Stimulated activated CD4-positive, alpha-beta T cell treated with anti-CD3 and anti-CD28 coated beads, Interleukin-2, amount 100 ng/mL, for 24 hours (primary cell): ENCODE data around the gene SIGLEC1.

Experiments
- DNase-seq, 2 donors: peaks; one replicate each; pipeline ENCODE4 v3.0.0-alpha.2; 2020

The SIGLEC1 gene

GRCh38 chr20:3678198-3678597 is 34.2 kb downstream of the SIGLEC1 start:
- no peak for DNase-seq

GRCh38 chr20:3677733-3678132 is 34.7 kb downstream of the SIGLEC1 start:
- DNase-seq = no peak

- no peak for DNase-seq
Observed at GRCh38 chr20:3674995-3675900, 37.2 kb downstream of the SIGLEC1 start.

- no peak for DNase-seq
Observed at GRCh38 chr20:3674447-3674846, 38.0 kb downstream of the SIGLEC1 start.

DNA sequence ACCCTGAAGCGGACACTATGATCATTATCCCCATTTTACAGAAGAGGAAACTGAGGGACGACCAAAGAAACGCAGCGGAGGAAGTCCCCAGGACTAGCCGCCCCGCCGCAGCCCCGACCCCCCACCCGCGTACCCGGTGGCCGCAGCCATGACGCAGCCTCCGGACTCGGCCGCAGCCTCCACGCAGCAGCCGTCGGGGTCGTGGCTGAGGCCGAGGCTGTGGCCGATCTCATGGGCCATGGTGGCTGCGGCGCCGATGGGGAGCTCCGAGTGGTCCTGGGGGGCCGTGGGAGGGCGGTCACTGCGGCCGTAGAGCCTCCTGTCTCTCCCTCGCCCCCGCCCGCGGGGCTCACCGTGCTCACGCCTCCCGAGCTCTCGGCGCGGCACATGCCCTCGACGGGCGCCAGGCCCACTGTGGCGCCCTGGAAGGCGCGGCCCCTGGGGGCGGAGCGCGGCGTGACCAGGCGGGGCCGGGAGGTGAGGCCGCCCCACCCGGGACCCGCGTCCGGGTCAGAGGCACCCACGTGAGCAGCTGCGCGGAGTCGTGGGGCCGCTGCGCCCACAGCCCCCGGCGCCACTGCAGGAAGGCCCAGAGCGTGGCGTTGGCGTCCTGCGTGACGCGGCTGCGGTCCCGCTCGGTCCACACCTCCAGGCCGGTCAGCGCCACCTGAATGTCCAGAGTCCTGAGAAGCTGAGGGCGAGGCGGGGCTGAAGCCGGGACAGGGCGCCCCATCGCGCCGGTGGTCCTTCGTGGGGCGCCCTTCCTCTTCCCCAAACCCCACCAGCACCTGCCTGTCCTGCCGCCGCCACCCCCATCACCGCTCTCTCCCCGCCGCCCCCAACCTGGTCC is 39.0 kb downstream of the SIGLEC1 start:
- DNase-seq = no peak

DNA sequence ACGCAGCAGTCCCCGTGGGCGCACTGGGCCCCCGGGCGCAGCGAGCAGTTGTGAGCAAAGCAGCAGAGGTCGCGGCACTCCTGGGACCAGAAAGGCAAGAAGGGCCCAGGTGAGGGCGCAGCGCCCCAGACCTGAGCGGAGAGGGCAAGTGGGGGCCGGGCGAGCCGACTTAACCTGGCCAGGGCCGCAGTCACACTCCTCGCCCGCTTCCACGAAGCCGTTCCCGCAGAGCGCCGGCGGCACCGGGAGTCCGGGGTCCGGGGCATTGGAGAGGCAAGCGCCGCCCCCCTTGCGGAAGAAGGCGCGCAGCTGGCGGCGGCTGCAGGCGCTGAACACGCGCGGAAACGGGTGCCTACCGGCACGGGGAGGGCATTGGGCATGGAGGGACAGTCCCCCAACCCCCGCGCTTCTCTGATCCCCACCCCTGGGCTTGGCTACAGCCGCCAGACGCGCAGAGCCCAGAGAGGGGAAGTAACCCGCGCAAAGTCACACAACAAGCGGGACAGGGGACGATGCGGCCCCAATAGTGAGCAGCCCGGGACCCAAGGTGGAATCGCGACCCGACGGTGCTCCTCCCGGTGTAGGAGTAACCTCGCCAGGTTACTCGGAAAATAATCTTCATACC is 39.7 kb downstream of the SIGLEC1 start:
- no peak for DNase-seq

- no peak for DNase-seq
Observed at GRCh38 chr20:3671986-3672546, 40.3 kb downstream of the SIGLEC1 start.

GRCh38 chr20:3670945-3671344 is 41.5 kb downstream of the SIGLEC1 start:
- DNase-seq = no peak

DNA sequence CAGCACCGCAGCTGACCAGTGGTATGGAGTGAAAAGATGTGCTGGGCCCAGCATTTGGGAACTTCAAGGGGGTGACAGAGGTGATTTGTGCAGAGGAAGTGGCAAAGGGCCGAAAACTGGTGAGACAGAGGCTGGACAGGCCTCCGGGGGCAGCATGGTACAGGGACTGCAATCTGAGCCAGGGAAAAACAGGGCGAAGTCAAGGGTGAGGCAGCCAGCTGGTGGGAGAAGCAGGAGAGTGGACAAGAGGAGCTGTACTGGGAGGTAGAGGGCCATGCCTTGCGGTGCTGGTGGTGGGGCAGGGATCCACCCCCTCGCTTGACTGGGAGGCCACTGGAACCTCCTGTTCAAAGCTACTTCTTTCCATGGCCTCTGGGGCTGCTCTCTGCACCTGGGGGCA is 41.9 kb downstream of the SIGLEC1 start:
- no peak for DNase-seq

DNA sequence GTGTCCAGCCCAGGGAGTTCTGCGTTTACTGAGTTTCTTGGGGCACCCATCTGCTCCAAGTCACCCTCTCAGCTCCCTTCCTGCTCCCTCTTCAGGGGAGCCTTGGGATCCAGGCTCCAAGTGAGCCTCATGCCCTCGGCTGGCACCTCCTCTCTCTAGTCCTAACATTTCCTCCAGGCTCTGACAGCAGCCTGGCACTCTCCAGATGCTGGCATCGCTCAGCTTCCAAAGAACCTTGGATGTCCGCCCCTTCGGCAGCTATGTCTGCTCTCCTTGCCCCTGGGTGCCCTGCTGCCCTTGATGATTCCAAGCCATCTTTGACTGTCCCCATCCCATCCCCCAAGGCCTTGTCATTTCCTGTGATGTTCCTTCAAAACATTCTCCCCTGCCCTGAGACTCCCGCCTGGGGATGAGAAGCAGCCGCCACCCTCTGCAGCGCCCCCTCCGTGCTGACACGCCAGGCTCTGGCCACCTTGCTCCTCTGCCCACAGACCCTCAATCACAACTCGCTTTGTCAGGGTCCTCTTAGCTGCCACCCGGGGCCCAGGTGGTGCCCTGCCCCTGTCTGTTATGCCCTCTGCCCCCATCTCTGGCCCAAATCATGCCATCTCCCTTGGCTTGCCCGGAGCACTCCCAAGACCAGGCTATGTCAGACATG is 42.6 kb downstream of the SIGLEC1 start:
- no peak for DNase-seq

DNA sequence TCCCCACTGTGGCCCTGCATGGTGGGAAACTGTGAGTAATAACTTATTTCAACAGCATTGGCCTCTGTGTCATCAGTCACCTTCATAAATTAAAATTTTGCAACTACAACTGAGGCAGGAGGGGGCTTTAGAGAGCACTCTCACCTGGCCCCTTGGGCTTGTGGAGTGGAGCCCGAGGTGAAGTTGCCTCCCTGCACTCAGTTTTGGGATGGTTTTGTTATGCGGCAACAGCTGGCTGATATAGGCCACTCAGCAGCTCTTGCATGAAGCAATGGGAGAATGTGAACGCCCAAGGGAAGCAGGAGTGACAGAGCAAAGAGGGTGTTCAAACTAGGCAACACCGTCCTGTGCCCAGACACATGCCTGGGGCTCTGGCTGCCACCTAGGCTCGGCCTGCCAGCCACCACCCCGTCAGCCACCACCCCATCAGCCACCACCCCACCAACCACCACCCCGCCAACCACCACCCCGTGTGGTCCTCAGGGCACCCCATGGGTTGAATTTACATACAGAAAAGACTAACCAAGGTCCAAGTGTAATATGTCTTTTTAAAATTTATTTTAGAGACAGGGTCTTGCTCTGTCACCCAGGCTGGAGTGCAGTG is 44.9 kb downstream of the SIGLEC1 start:
- DNase-seq = no peak

- DNase-seq = no peak
Observed at GRCh38 chr20:3663858-3664257, 48.5 kb downstream of the SIGLEC1 start.

DNA sequence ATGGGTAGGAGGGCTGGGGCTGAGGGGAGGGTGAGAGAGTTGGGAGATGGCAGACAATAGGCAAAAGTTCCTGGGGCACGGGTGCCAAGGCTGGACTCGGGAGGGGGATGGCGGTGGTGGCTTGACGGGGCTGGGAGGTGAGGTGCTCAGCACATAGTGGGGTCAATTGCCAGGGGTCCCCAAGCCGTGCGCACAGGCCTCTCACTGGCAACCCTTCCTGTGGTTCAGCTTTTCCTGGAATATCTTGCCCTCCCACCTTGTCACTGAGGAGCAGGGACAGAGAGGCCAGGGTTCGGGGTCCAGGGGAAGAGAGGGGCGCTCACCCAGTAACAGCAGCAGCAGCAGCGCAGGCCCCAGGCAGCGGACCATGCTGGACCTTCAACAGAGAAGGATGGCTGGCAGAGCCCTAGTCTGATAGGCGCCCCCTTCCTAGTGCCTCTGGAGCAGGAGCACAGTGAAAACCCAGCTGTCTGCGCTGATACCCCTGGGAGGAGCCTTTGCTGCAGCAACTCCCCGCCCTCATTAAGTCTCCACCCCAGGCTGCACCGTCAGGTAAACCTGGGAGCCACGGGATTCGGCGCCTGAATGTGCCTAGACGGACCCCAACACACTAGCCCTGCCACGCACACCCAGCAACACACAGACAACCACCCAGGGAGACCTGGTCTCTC is 49.2 kb downstream of the SIGLEC1 start, which contains the start of gene GFRA4:
TSS of gene GFRA4 (minus strand) at position 369 of the 671 bp plus-strand sequence. CDS start at position 369, 0 bp downstream.
- no peak for DNase-seq
